Astrocyte (in vitro differentiated cells and primary cell): ENCODE data around the gene UBL4A.
A peak's percentile ranks its signal among the peaks of the same experiment; 100 is the strongest.

Source experiments
- CTCF ChIP-seq: IDR thresholded peaks from 2 replicates; pipeline ENCODE4 v1.5.1; 2011; ENCODE audit warnings: low read depth, mild to moderate bottlenecking, inconsistent platforms, low read length, moderate library complexity; ENCODE audit not compliant: insufficient read depth
- EZH2 ChIP-seq: IDR thresholded peaks from 2 replicates; pipeline ENCODE4 v1.6.1; 2012; ENCODE audit warnings: mild to moderate bottlenecking, low read length, inconsistent platforms; ENCODE audit not compliant: insufficient read depth

- peak; percentile 72 for TF ChIP-seq CTCF
- TF ChIP-seq EZH2: no peak
These were observed 48.3 kb upstream of the UBL4A start for GRCh38 chrX:154534526-154535322.
